NT2/D1 (cell line): Measurements from ENCODE around the gene EPS8L1.
"Not testable (repeated sequence)": the region's sequence is repeated elsewhere in the genome, so short reads cannot be mapped to it uniquely, and the experiment has no call there.

Experiments used
- YY1 ChIP-seq: IDR thresholded peaks from 2 replicates; pipeline ENCODE4 v1.6.1; 2011; ENCODE audit not compliant: insufficient read length, insufficient read depth
- ZNF274 ChIP-seq: IDR thresholded peaks from 2 replicates; pipeline ENCODE4 v1.6.1; 2011; ENCODE audit warnings: mild to moderate bottlenecking, low read depth, low read length

- not testable (repeated sequence) for TF ChIP-seq ZNF274, YY1
Measured at GRCh38 chr19:55040654-55041053, 35.0 kb upstream of the EPS8L1 start.
